ENCODE data around the gene SARNP.
"Not testable (repeated sequence)": the region's sequence is repeated elsewhere in the genome, so short reads cannot be mapped to it uniquely, and the experiment has no call there.

The SARNP gene

GRCh38 chr12:55845785-55846496, 28.4 kb upstream of the SARNP start:
- H3K27me3 Mint-ChIP-seq (ENCODE audit: low read depth), result peaks cover 9% of the 10 kb centered on the region
- DNase-seq (ENCODE audit: low spot score), result no peak
- H3K27ac Mint-ChIP-seq, result no peak overlapping the region
- H3K4me3 Mint-ChIP-seq, result no peak overlapping the region
- no peaks in the 10 kb centered on the region for H3K36me3 Mint-ChIP-seq (ENCODE audit: low read depth)
- H3K4me1 Mint-ChIP-seq (ENCODE audit: low read depth), result peaks cover 2% of the 10 kb centered on the region
- H3K9me3 Mint-ChIP-seq, result no peaks in the 10 kb centered on the region

GRCh38 chr12:55845361-55845760, 27.8 kb upstream of the SARNP start:
- H3K9me3 Mint-ChIP-seq, result no peaks in the 10 kb centered on the region
- peaks cover 2% of the 10 kb centered on the region for H3K4me1 Mint-ChIP-seq (ENCODE audit: low read depth)
- H3K27ac Mint-ChIP-seq, result no peak overlapping the region
- no peaks in the 10 kb centered on the region for H3K36me3 Mint-ChIP-seq (ENCODE audit: low read depth)
- no peak overlapping the region for H3K4me3 Mint-ChIP-seq
- peaks cover 7% of the 10 kb centered on the region for H3K27me3 Mint-ChIP-seq (ENCODE audit: low read depth)
- no peak for DNase-seq (ENCODE audit: low spot score)

GRCh38 chr12:55844961-55845360, 27.4 kb upstream of the SARNP start:
- H3K4me1 Mint-ChIP-seq (ENCODE audit: low read depth), result peaks cover 2% of the 10 kb centered on the region
- peaks cover 4% of the 10 kb centered on the region for H3K27me3 Mint-ChIP-seq (ENCODE audit: low read depth)
- H3K36me3 Mint-ChIP-seq (ENCODE audit: low read depth), result no peaks in the 10 kb centered on the region
- H3K27ac Mint-ChIP-seq, result no peak overlapping the region
- no peaks in the 10 kb centered on the region for H3K9me3 Mint-ChIP-seq
- DNase-seq (ENCODE audit: low spot score), result no peak
- H3K4me3 Mint-ChIP-seq, result no peak overlapping the region

- Mint-ChIP-seq H3K9me3 (no peaks in the 10 kb centered on the region), H3K4me1 (ENCODE audit: low read depth) (peaks cover 2% of the 10 kb centered on the region)
Measured at GRCh38 chr12:55843431-55843830, 25.9 kb upstream of the SARNP start.

GRCh38 chr12:55842681-55843429, 25.3 kb upstream of the SARNP start, which contains the start of gene MMP19:
Gene MMP19 (minus strand): TSS chr12:55842936. CDS start chr12:55842830, 106 bp downstream.
- no peak for DNase-seq (ENCODE audit: low spot score)
- H3K27me3 Mint-ChIP-seq (ENCODE audit: low read depth), result no peaks in the 10 kb centered on the region
- H3K4me1 Mint-ChIP-seq (ENCODE audit: low read depth), result peaks cover 2% of the 10 kb centered on the region
- H3K4me3 Mint-ChIP-seq, result no peak within 1 kb of the TSS
- no peaks in the 10 kb centered on the region for H3K36me3 Mint-ChIP-seq (ENCODE audit: low read depth)
- no peak within 1 kb of the TSS for H3K27ac Mint-ChIP-seq
- H3K9me3 Mint-ChIP-seq, result no peaks in the 10 kb centered on the region

More at GRCh38 chr12:55843431-55843830, 25.9 kb upstream of the SARNP start:
- DNase-seq (ENCODE audit: low spot score), result no peak
- no peak overlapping the region for H3K27ac Mint-ChIP-seq
- H3K27me3 Mint-ChIP-seq (ENCODE audit: low read depth), result no peaks in the 10 kb centered on the region
- no peak overlapping the region for H3K4me3 Mint-ChIP-seq
- H3K36me3 Mint-ChIP-seq (ENCODE audit: low read depth), result no peaks in the 10 kb centered on the region

GRCh38 chr12:55840581-55841351, 23.2 kb upstream of the SARNP start:
- no peak for DNase-seq (ENCODE audit: low spot score)
- no peaks in the 10 kb centered on the region for H3K9me3 Mint-ChIP-seq
- H3K36me3 Mint-ChIP-seq (ENCODE audit: low read depth), result no peaks in the 10 kb centered on the region
- H3K27ac Mint-ChIP-seq, result no peak overlapping the region
- H3K4me1 Mint-ChIP-seq (ENCODE audit: low read depth), result peaks cover 6% of the 10 kb centered on the region
- H3K4me3 Mint-ChIP-seq, result no peak overlapping the region
- no peaks in the 10 kb centered on the region for H3K27me3 Mint-ChIP-seq (ENCODE audit: low read depth)

- peaks cover 6% of the 10 kb centered on the region for H3K4me1 Mint-ChIP-seq (ENCODE audit: low read depth)
- no peak for DNase-seq (ENCODE audit: low spot score)
Measured at GRCh38 chr12:55839345-55840140, 22.0 kb upstream of the SARNP start.

GRCh38 chr12:55838361-55838760, 20.8 kb upstream of the SARNP start:
- DNase-seq (ENCODE audit: low spot score), result no peak
- Mint-ChIP-seq H3K4me1 (ENCODE audit: low read depth) (peaks cover 6% of the 10 kb centered on the region), H3K9me3 (no peaks in the 10 kb centered on the region), H3K27ac (no peak overlapping the region), H3K27me3 (ENCODE audit: low read depth) (no peaks in the 10 kb centered on the region), H3K4me3 (no peak overlapping the region), H3K36me3 (ENCODE audit: low read depth) (no peaks in the 10 kb centered on the region)

More at GRCh38 chr12:55839345-55840140, 22.0 kb upstream of the SARNP start:
- H3K4me3 Mint-ChIP-seq, result no peak overlapping the region
- H3K9me3 Mint-ChIP-seq, result no peaks in the 10 kb centered on the region
- no peaks in the 10 kb centered on the region for H3K36me3 Mint-ChIP-seq (ENCODE audit: low read depth)
- H3K27me3 Mint-ChIP-seq (ENCODE audit: low read depth), result no peaks in the 10 kb centered on the region
- no peak overlapping the region for H3K27ac Mint-ChIP-seq

GRCh38 chr12:55834400-55834799, 16.9 kb upstream of the SARNP start:
- H3K27ac Mint-ChIP-seq; DNase-seq (ENCODE audit: low spot score); H3K36me3 Mint-ChIP-seq (ENCODE audit: low read depth): not testable (repeated sequence)

GRCh38 chr12:55833056-55833455, 15.5 kb upstream of the SARNP start:
- peaks cover 7% of the 10 kb centered on the region for H3K36me3 Mint-ChIP-seq (ENCODE audit: low read depth)
- H3K9me3 Mint-ChIP-seq, result no peaks in the 10 kb centered on the region
- H3K27me3 Mint-ChIP-seq (ENCODE audit: low read depth), result no peaks in the 10 kb centered on the region
- no peak overlapping the region for H3K4me3 Mint-ChIP-seq
- no peak for DNase-seq (ENCODE audit: low spot score)
- H3K27ac Mint-ChIP-seq, result no peak overlapping the region
- peaks cover 27% of the 10 kb centered on the region for H3K4me1 Mint-ChIP-seq (ENCODE audit: low read depth)

More at GRCh38 chr12:55834400-55834799, 16.9 kb upstream of the SARNP start:
- peaks cover 22% of the 10 kb centered on the region for H3K4me1 Mint-ChIP-seq (ENCODE audit: low read depth)
- not testable (repeated sequence) for H3K4me3 Mint-ChIP-seq; H3K27me3 Mint-ChIP-seq (ENCODE audit: low read depth); H3K9me3 Mint-ChIP-seq

GRCh38 chr12:55831447-55831815, 13.9 kb upstream of the SARNP start:
- Mint-ChIP-seq H3K27ac (peak overlapping the region; percentile 64), H3K4me1 (ENCODE audit: low read depth) (peaks cover 34% of the 10 kb centered on the region), H3K27me3 (ENCODE audit: low read depth) (no peaks in the 10 kb centered on the region), H3K4me3 (peak overlapping the region; percentile 99), H3K9me3 (no peaks in the 10 kb centered on the region), H3K36me3 (ENCODE audit: low read depth) (peaks cover 19% of the 10 kb centered on the region)
- DNase-seq (ENCODE audit: low spot score), result no peak

- peaks cover 21% of the 10 kb centered on the region for H3K36me3 Mint-ChIP-seq (ENCODE audit: low read depth)
- DNase-seq (ENCODE audit: low spot score), result no peak
- peak overlapping the region; percentile 97 for H3K27ac Mint-ChIP-seq
- H3K9me3 Mint-ChIP-seq, result no peaks in the 10 kb centered on the region
- H3K4me1 Mint-ChIP-seq (ENCODE audit: low read depth), result peaks cover 34% of the 10 kb centered on the region
- no peaks in the 10 kb centered on the region for H3K27me3 Mint-ChIP-seq (ENCODE audit: low read depth)
- H3K4me3 Mint-ChIP-seq, result peak overlapping the region; percentile 99
Measured at GRCh38 chr12:55830601-55831446, 13.3 kb upstream of the SARNP start.

Data from T-helper 2 cell treated with Interferon-gamma antibody and Interleukin-4, amounts not matched to agents 5 μg/mL and 100 μg/mL, for 36 hours (primary cell).